HT1080 (cell line): ENCODE results near the gene NPIPA8. TPM values are rescaled to one million over a fixed set of nuclear protein-coding genes. Genes with fewer than 3 reads are reported as not detected.
"Not testable (repeated sequence)": the region's sequence is repeated elsewhere in the genome, so short reads cannot be mapped to it uniquely, and the experiment has no call there.

ENCODE experiments used
- DNase-seq: peaks from one replicate; pipeline ENCODE4 v3.0.0-alpha.2; 2015; ENCODE audit warnings: low read depth
- small RNA-seq: library from RNA; depleted of rRNA; stranded (forward); fragments of <200 nt; gene quantifications from one replicate; pipeline ENCODE3, GENCODE V24; 2014
- total RNA-seq: library from RNA; depleted of rRNA; stranded (reverse); fragments of >200 nt; shearing (Covaris generic); gene quantifications from 2 replicates; pipeline ENCODE4 v1.2.3, GENCODE V29; 2014; rRNA removed

The NPIPA8 gene
- total RNA-seq, 1 experiment from 2014 or later, result not detected

- not testable (repeated sequence) for DNase-seq
These were observed 56.2 kb downstream of the NPIPA8 start for GRCh38 chr16:18280319-18280718.

GRCh38 chr16:18276756-18277155, 59.8 kb downstream of the NPIPA8 start:
- DNase-seq, result not testable (repeated sequence)

- not testable (repeated sequence) for DNase-seq
These were observed 66.4 kb downstream of the NPIPA8 start for GRCh38 chr16:18270171-18270570.

Small RNA genes within 50 kb of the gene (small RNA-seq; reads per million reads assigned to genes)
- gene AC126755.6 (not detected), gene MIR6511A4 (not detected), gene MIR6770-3 (not detected)

Other genes with a start within 250 kb of the NPIPA8 start
- 96.3 and 101 TPM in 2 replicates for gene NOMO2, start 225.4 kb upstream of the NPIPA8 start, total RNA-seq